Astrocyte of the cerebellum (primary cell): Measurements from ENCODE around the gene PEX16.

ENCODE experiments used
- DNase-seq: peaks from one replicate; pipeline ENCODE4 v3.0.0-alpha.2; 2011; ENCODE audit warnings: low read depth
- H3K4me3 ChIP-seq: 2 replicates; pipeline ENCODE4 v1.5.1; 2011; ENCODE audit warnings: mild to moderate bottlenecking, low read depth, low read length, moderate library complexity
- CTCF ChIP-seq: IDR thresholded peaks from 2 replicates; pipeline ENCODE4 v1.5.1; 2012; ENCODE audit warnings: low read length, low read depth, moderate library complexity, mild to moderate bottlenecking; ENCODE audit errors: missing control alignments
- in situ Hi-C: cut with HindIII; loops from 2 replicates; pipeline ENCODE4 v1.10.0; 2017; ENCODE audit warnings: low sequenced_read_pairs

Gene PEX16

GRCh38 chr11:45892856-45893255 lies 24.8 kb downstream of the PEX16 start:
- no peak for DNase-seq
- H3K4me3 ChIP-seq: no peak overlapping the region
- no peak for TF ChIP-seq CTCF
- in situ Hi-C loops: no loop called here

- no peak for DNase-seq
- in situ Hi-C loops: no loop called here
- no peak overlapping the region for H3K4me3 ChIP-seq
- TF ChIP-seq CTCF: no peak
These were observed 26.7 kb downstream of the PEX16 start for GRCh38 chr11:45890886-45891550.

GRCh38 chr11:45889966-45890365 lies 27.7 kb downstream of the PEX16 start:
- TF ChIP-seq CTCF: no peak
- in situ Hi-C loops: no loop called here
- H3K4me3 ChIP-seq: no peak overlapping the region
- DNase-seq: no peak

GRCh38 chr11:45889555-45889954 lies 28.1 kb downstream of the PEX16 start:
- no peak overlapping the region for H3K4me3 ChIP-seq
- TF ChIP-seq CTCF: no peak
- DNase-seq: no peak
- in situ Hi-C loops: no loop called here

GRCh38 chr11:45887587-45887986 lies 30.1 kb downstream of the PEX16 start:
- in situ Hi-C loops: no loop called here
- TF ChIP-seq CTCF: no peak
- H3K4me3 ChIP-seq: no peak overlapping the region
- no peak for DNase-seq

GRCh38 chr11:45886816-45887520 lies 30.7 kb downstream of the PEX16 start:
- TF ChIP-seq CTCF: no peak
- H3K4me3 ChIP-seq: no peak overlapping the region
- DNase-seq: no peak
- in situ Hi-C loops: no loop called here
